Adrenal gland (tissue), 5 donors: ENCODE results near the gene ADAMTS7.
A peak's percentile ranks its signal among the peaks of the same experiment; 100 is the strongest.

Experiments used
- CTCF ChIP-seq, 6 experiments: fragments of 450-650 bp in 4 of 6; fragments of 200-600 bp in 2 of 6; sonication (generic) in 1 of 6; IDR thresholded peaks; 1 replicate in 5 of 6; 2 replicates in 1 of 6; pipeline versions ENCODE4 v1.5.1 to v1.8.0; 2016 to 2021; ENCODE audit warnings: antibody characterized with exemption in 6 of 6, mild to moderate bottlenecking in 2 of 6, moderate library complexity in 1 of 6
- POLR2A ChIP-seq, 2 donors: fragments of 450-650 bp; IDR thresholded peaks; one replicate each; pipeline ENCODE4 v1.6.1; 2017; ENCODE audit warnings: antibody characterized with exemption in 2 of 2, mild to moderate bottlenecking in 2 of 2, moderate library complexity in 1 of 2
- donor health status: DM: no; HTN: no; CAD: no.

GRCh38 chr15:78811124-78811824 is at the start of gene ADAMTS7:
- TF ChIP-seq CTCF (IDR thresholded peaks at IDR 0.05) (peak; percentile 43 to 73 (median 57)), POLR2A (IDR thresholded peaks at IDR 0.05) (peak in 1 of 2 donors; percentile 79)
